K562 (cell line): ENCODE measurements around the gene POLR2L.

ENCODE experiments used
- CBX5 ChIP-seq: IDR thresholded peaks from 2 replicates; pipeline ENCODE4 v1.6.1; 2014; ENCODE audit warnings: low read depth, borderline replicate concordance
- CHD4 ChIP-seq: fragments of 200-600 bp; sonication (generic); IDR thresholded peaks from 3 replicates; pipeline ENCODE4 v1.6.1; 2012; ENCODE audit warnings: low read depth, mild to moderate bottlenecking, mixed read lengths, low read length, inconsistent platforms; ENCODE audit not compliant: insufficient read depth, insufficient replicate concordance, poor library complexity, severe bottlenecking
- CREB5 ChIP-seq: fragments of 250-450 bp; sonication (Bioruptor Pico); IDR thresholded peaks from 2 replicates; pipeline ENCODE4 v1.5.0; 2020; ENCODE audit warnings: mild to moderate bottlenecking
- EGR1 ChIP-seq: fragments of 450-650 bp; conservative IDR thresholded peaks from 2 replicates; pipeline ENCODE4 v1.6.1; 2017; ENCODE audit warnings: mild to moderate bottlenecking
- MTA2 ChIP-seq: fragments of 450-650 bp; IDR thresholded peaks from 2 replicates; pipeline ENCODE4 v1.6.1; 2016; ENCODE audit warnings: low read depth
- UBTF ChIP-seq, 2 experiments: IDR thresholded peaks; 2 replicates each; pipeline ENCODE4 v1.6.1; 2012; ENCODE audit warnings: improper control_type of control experiment in 2 of 2, low read depth in 2 of 2, low read length in 2 of 2, borderline replicate concordance in 1 of 2

- TF ChIP-seq CHD4 (no peak), UBTF (IDR thresholded peaks at IDR 0.05; ENCODE audit: borderline replicate concordance in 1 of 2, low read depth in 2 of 2, low read length in 2 of 2) (no peak), CREB5 (CRISPR knock-in tag) (no peak), CBX5 (no peak), MTA2 (no peak), EGR1 (no peak)
These were observed 22.6 kb upstream of the POLR2L start for GRCh38 chr11:864898-865297.
